ENCODE results near the gene SLC7A4.

The SLC7A4 gene

DNA sequence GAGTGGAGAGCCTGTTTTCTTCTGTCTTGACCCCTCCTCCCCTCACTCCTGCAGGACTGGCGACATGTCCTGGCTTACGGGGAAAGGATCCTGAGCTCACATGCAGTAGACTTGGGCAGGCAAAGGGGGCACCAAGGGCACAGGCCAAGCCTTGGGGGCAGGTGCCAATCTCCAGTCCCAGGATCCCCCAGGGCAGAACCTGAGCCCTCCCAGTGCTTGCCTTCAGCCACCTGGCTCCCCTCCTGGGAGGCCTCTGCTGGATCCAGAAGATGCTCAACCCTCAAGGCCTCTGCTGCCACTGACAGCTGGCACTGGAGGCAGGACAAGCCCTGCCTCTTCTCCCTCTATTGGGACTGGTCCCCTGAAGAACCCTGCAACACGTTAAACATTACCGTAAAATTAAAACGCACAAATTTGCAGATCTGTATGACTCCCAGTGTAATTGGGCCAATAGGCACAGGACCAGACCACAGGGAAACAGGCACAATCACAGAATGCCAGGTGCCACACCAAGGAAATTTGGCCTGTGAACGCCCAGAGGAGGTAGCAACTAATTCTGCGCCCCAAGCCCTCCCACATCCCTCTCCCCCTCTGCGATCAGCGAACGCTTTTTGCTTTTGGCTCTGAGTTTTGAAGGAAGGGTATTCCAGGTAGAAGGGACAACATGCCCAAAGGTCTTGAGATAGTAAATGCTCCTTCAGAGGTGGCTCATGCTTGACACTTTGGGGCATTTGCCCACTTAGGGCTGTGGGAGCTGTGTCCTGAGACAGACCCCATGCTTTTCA lies 51.2 kb downstream of the SLC7A4 start:
- H3K4me3 ChIP-seq (ENCODE audit: low read depth in 1 of 2, low read length in 2 of 2), result peak overlapping the region; percentile 79 to 89
- peaks cover 30% of the 10 kb centered on the region for H3K4me1 ChIP-seq (ENCODE audit: insufficient read depth, low read length)
- no peaks in the 10 kb centered on the region for H3K9me3 ChIP-seq (ENCODE audit: low read length)
- H3K9ac ChIP-seq (ENCODE audit: low read length), result peak overlapping the region; percentile 89
- peaks cover 17% of the 10 kb centered on the region for H3K36me3 ChIP-seq (ENCODE audit: insufficient read depth, low read length)
- peak overlapping the region; percentile 96 for H3K27ac ChIP-seq (ENCODE audit: low read depth, low read length)
- H3K27me3 ChIP-seq (ENCODE audit: control insufficient read depth in 1 of 2, insufficient read depth in 2 of 2, low read length in 2 of 2), result no peaks in the 10 kb centered on the region

DNA sequence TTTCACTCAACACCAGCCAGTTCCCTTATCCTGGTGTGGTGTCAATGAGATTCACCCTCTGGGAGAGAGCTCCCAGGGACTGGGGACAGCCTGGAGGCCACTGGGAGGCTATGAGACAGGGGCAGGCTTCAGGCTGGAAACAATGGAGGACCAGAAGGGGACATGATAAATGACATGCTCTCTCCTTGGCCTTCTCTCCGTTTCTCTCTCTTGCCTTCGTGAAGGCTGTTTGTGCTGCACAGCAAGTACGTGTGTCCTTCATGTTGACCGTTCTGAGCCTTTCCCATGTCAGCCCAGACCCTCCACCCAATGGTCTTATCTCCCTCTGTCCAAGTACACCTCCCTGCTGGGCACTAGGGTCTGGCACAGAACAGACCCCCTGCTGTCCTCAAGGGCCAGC lies 51.8 kb downstream of the SLC7A4 start:
- Histone ChIP-seq H3K9me3 (ENCODE audit: low read length) (no peaks in the 10 kb centered on the region), H3K9ac (ENCODE audit: low read length) (no peak overlapping the region), H3K27me3 (ENCODE audit: control insufficient read depth in 1 of 2, insufficient read depth in 2 of 2, low read length in 2 of 2) (no peaks in the 10 kb centered on the region), H3K4me1 (ENCODE audit: insufficient read depth, low read length) (peaks cover 30% of the 10 kb centered on the region), H3K36me3 (ENCODE audit: insufficient read depth, low read length) (peaks cover 10% of the 10 kb centered on the region), H3K27ac (ENCODE audit: low read depth, low read length) (no peak overlapping the region), H3K4me3 (ENCODE audit: low read depth in 1 of 2, low read length in 2 of 2) (peak overlapping the region in 1 of 2 donors; percentile 49)

DNA sequence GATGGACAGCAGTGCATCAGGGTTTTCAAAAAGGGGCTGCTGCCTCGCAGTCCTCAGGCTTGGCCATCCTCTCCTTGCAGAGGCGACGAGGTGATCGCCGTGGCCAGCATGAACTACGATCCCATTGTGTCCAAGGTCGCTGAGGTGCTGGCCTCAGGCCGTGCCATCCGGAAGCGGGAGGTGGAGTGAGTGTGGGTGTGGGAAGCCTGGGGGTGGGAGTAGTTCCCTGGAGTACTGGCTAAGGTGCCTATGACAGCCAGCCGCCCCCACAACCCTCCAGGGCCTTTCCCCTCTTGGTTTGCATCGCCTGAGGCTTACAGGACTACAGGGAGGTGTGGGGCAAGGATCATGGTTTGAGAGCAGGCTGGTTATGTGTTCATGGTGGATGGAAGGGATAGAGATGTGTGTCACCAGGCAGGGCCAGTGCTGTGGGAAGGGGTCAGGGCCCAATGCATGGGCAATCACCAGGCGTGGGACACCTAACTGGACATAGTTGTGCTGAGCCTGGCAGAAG lies 52.4 kb downstream of the SLC7A4 start:
- no peaks in the 10 kb centered on the region for H3K9me3 ChIP-seq (ENCODE audit: low read length)
- H3K9ac ChIP-seq (ENCODE audit: low read length), result peak overlapping the region; percentile 37
- H3K27me3 ChIP-seq (ENCODE audit: control insufficient read depth in 1 of 2, insufficient read depth in 2 of 2, low read length in 2 of 2), result no peaks in the 10 kb centered on the region
- H3K4me1 ChIP-seq (ENCODE audit: insufficient read depth, low read length), result peaks cover 30% of the 10 kb centered on the region
- H3K36me3 ChIP-seq (ENCODE audit: insufficient read depth, low read length), result peaks cover 8% of the 10 kb centered on the region
- peak overlapping the region; percentile 43 for H3K27ac ChIP-seq (ENCODE audit: low read depth, low read length)
- H3K4me3 ChIP-seq (ENCODE audit: low read depth in 1 of 2, low read length in 2 of 2), result peak overlapping the region in 1 of 2 donors; percentile 49

DNA sequence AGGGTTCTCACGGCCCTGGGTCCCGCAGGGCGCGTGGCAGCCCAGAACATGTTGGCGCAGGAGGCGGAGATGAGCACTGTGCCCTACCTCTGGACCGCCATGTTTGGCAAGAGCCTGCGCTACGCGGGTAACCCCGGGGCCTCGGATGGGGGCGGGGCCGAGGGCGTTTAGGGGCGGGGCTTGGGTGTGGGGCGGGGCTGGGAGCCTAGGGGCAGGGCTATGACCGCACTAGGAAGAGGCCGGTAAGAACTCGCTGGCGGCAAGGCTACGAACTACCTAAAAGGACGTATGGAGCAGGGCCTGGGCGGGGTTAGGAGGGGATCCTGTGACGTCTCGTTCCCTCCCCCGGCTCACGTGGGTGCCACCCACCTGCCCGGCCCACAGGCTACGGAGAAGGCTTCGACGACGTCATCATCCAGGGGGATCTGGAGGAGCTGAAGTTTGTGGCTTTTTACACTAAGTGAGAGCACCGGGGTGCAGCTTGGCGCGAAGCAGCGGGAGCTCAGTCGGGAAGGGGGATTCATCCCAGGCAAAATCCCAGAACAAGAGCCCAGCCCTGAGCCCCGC lies 53.0 kb downstream of the SLC7A4 start:
- Histone ChIP-seq H3K36me3 (ENCODE audit: insufficient read depth, low read length) (peaks cover 4% of the 10 kb centered on the region), H3K9ac (ENCODE audit: low read length) (peak overlapping the region; percentile 37), H3K27ac (ENCODE audit: low read depth, low read length) (peak overlapping the region; percentile 43), H3K9me3 (ENCODE audit: low read length) (no peaks in the 10 kb centered on the region), H3K27me3 (ENCODE audit: control insufficient read depth in 1 of 2, insufficient read depth in 2 of 2, low read length in 2 of 2) (no peaks in the 10 kb centered on the region), H3K4me3 (ENCODE audit: low read depth in 1 of 2, low read length in 2 of 2) (peak overlapping the region; percentile 41 to 49), H3K4me1 (ENCODE audit: insufficient read depth, low read length) (peaks cover 30% of the 10 kb centered on the region)

All from muscle layer of colon (tissue), 2 donors.